HEK293 (cell line): ENCODE results near the gene TNFAIP8L3.

Source experiments
- CTCF ChIA-PET: fragments of 350-600 bp; formaldehyde crosslinking; extraction: SDS; loops from one replicate; lab custom pipeline; 2021; ENCODE audit warnings: antibody characterized with exemption; lab: Yijun Ruan, JAX
- POLR2A ChIA-PET: fragments of 300-600 bp; formaldehyde crosslinking; extraction: SDS; loops from one replicate; lab custom pipeline; 2020; ENCODE audit warnings: antibody characterized with exemption, inconsistent platforms; lab: Yijun Ruan, JAX
- H3K27ac ChIP-seq: fragments of 200-500 bp; sonication (Bioruptor generic); 2 replicates; pipeline ENCODE4 v1.5.1; 2014; ENCODE audit warnings: low read depth, low read length, control low read depth, inconsistent platforms; ENCODE audit errors: extremely low read depth
- H3K36me3 ChIP-seq, 2 experiments: fragments of 200-500 bp in 1 of 2; sonication (Bioruptor generic) in 1 of 2; 1 replicate in 1 of 2; 2 replicates in 1 of 2; pipeline ENCODE4 v1.5.1; 2014 to 2017; ENCODE audit warnings: inconsistent platforms in 2 of 2, low read length in 2 of 2; ENCODE audit not compliant: control insufficient read depth in 2 of 2, insufficient read depth in 1 of 2
- H3K4me1 ChIP-seq: fragments of 200-500 bp; sonication (Bioruptor generic); 2 replicates; pipeline ENCODE4 v1.5.1; 2014; ENCODE audit warnings: mild to moderate bottlenecking, low read length, inconsistent platforms; ENCODE audit not compliant: control insufficient read depth, insufficient read depth
- H3K4me3 ChIP-seq: 2 replicates; pipeline ENCODE4 v1.5.1; 2011; ENCODE audit warnings: low read depth, mild to moderate bottlenecking, control low read depth, low read length, moderate library complexity
- H3K9me3 ChIP-seq: fragments of 200-500 bp; sonication (Bioruptor generic); 2 replicates; pipeline ENCODE4 v1.5.1; 2014; ENCODE audit warnings: low read depth, low read length, inconsistent platforms; ENCODE audit not compliant: control insufficient read depth, insufficient read depth
- BCL11B ChIP-seq: fragments of 450-650 bp; formaldehyde crosslinking; IDR thresholded peaks from 2 replicates; pipeline ENCODE4 v1.5.1; 2016; ENCODE audit warnings: low read depth, missing biosample characterization, missing genetic modification characterization
- HOXC10 ChIP-seq: sonication (generic); formaldehyde crosslinking; IDR thresholded peaks from 2 replicates; pipeline ENCODE4 v1.8.1; 2023; ENCODE audit warnings: mild to moderate bottlenecking, missing genetic modification reagents
- OSR2 ChIP-seq: fragments of 450-650 bp; formaldehyde crosslinking; IDR thresholded peaks from 2 replicates; pipeline ENCODE4 v1.5.1; 2016; ENCODE audit warnings: missing biosample characterization, missing genetic modification characterization
- OVOL3 ChIP-seq: fragments of 450-650 bp; formaldehyde crosslinking; IDR thresholded peaks from 2 replicates; pipeline ENCODE4 v1.5.1; 2016; ENCODE audit warnings: missing biosample characterization, missing genetic modification characterization
- RBAK ChIP-seq: fragments of 450-650 bp; formaldehyde crosslinking; IDR thresholded peaks from 2 replicates; pipeline ENCODE4 v1.5.1; 2016; ENCODE audit warnings: missing biosample characterization, missing genetic modification characterization
- SALL2 ChIP-seq: fragments of 450-650 bp; formaldehyde crosslinking; IDR thresholded peaks from 2 replicates; pipeline ENCODE4 v1.5.0; 2017; ENCODE audit warnings: missing biosample characterization, mild to moderate bottlenecking, missing genetic modification characterization, borderline replicate concordance
- ZBTB49 ChIP-seq: fragments of 450-650 bp; formaldehyde crosslinking; IDR thresholded peaks from 2 replicates; pipeline ENCODE4 v1.5.1; 2016; ENCODE audit warnings: missing biosample characterization, missing genetic modification characterization, low read depth
- ZIC2 ChIP-seq: fragments of 450-650 bp; formaldehyde crosslinking; IDR thresholded peaks from 2 replicates; pipeline ENCODE4 v1.5.1; 2016; ENCODE audit warnings: missing biosample characterization, missing genetic modification characterization
- ZNF114 ChIP-seq: fragments of 450-650 bp; formaldehyde crosslinking; IDR thresholded peaks from 2 replicates; pipeline ENCODE4 v1.5.0; 2017; ENCODE audit warnings: missing biosample characterization, missing genetic modification characterization
- ZNF155 ChIP-seq: fragments of 450-650 bp; formaldehyde crosslinking; IDR thresholded peaks from 2 replicates; pipeline ENCODE4 v1.5.1; 2016; ENCODE audit warnings: missing biosample characterization, missing genetic modification characterization
- ZNF184 ChIP-seq: fragments of 450-650 bp; IDR thresholded peaks from 2 replicates; pipeline ENCODE4 v1.5.1; 2018; ENCODE audit warnings: missing biosample characterization, mild to moderate bottlenecking, missing genetic modification characterization
- ZNF239 ChIP-seq: fragments of 450-650 bp; formaldehyde crosslinking; IDR thresholded peaks from 2 replicates; pipeline ENCODE4 v1.5.1; 2016; ENCODE audit warnings: missing biosample characterization, missing genetic modification characterization
- ZNF274 ChIP-seq, 2 experiments: fragments of 200-500 bp in 1 of 2; fragments of 450-650 bp in 1 of 2; sonication (Bioruptor generic) in 1 of 2; formaldehyde crosslinking in 1 of 2; IDR thresholded peaks; 2 replicates each; pipeline versions ENCODE4 v1.5.1 to v1.6.1; 2014 to 2016; ENCODE audit warnings: borderline replicate concordance in 1 of 2, inconsistent platforms in 1 of 2, low read length in 1 of 2, missing biosample characterization in 1 of 2, missing genetic modification characterization in 1 of 2
- ZNF311 ChIP-seq: fragments of 450-650 bp; formaldehyde crosslinking; IDR thresholded peaks from 2 replicates; pipeline ENCODE4 v1.5.1; 2017; ENCODE audit warnings: missing biosample characterization, missing genetic modification characterization, borderline replicate concordance
- ZNF37A ChIP-seq: fragments of 450-650 bp; IDR thresholded peaks from 2 replicates; pipeline ENCODE4 v1.5.1; 2018; ENCODE audit warnings: missing biosample characterization, missing genetic modification characterization
- ZNF391 ChIP-seq: fragments of 450-650 bp; formaldehyde crosslinking; IDR thresholded peaks from 2 replicates; pipeline ENCODE4 v1.5.1; 2016; ENCODE audit warnings: low read depth, missing biosample characterization, missing genetic modification characterization, borderline replicate concordance
- ZNF530 ChIP-seq: fragments of 450-650 bp; formaldehyde crosslinking; IDR thresholded peaks from 2 replicates; pipeline ENCODE4 v1.5.1; 2016; ENCODE audit warnings: low read depth, missing biosample characterization, missing genetic modification characterization
- ZNF544 ChIP-seq: fragments of 450-650 bp; formaldehyde crosslinking; IDR thresholded peaks from 2 replicates; pipeline ENCODE4 v1.5.0; 2017; ENCODE audit warnings: missing biosample characterization, missing genetic modification characterization
- ZNF548 ChIP-seq: fragments of 450-650 bp; formaldehyde crosslinking; IDR thresholded peaks from 2 replicates; pipeline ENCODE4 v1.5.1; 2016; ENCODE audit warnings: missing biosample characterization, missing genetic modification characterization
- ZNF585B ChIP-seq: fragments of 450-650 bp; formaldehyde crosslinking; IDR thresholded peaks from 2 replicates; pipeline ENCODE4 v1.5.1; 2016; ENCODE audit warnings: missing biosample characterization, missing genetic modification characterization
- ZNF660 ChIP-seq: fragments of 450-650 bp; IDR thresholded peaks from 2 replicates; pipeline ENCODE4 v1.5.1; 2018; ENCODE audit warnings: missing biosample characterization, mild to moderate bottlenecking, missing genetic modification characterization
- ZNF747 ChIP-seq: fragments of 450-650 bp; formaldehyde crosslinking; IDR thresholded peaks from 2 replicates; pipeline ENCODE4 v1.5.1; 2016; ENCODE audit warnings: missing biosample characterization, missing genetic modification characterization
- ZNF785 ChIP-seq: fragments of 450-650 bp; formaldehyde crosslinking; IDR thresholded peaks from 2 replicates; pipeline ENCODE4 v1.5.1; 2016; ENCODE audit warnings: missing biosample characterization, missing genetic modification characterization
- TF ChIP-seq, protein P1 (sequence below): fragments of 450-650 bp; formaldehyde crosslinking; IDR thresholded peaks from 2 replicates; pipeline ENCODE4 v1.5.1; 2016; ENCODE audit warnings: missing biosample characterization, missing genetic modification characterization

The TNFAIP8L3 gene

GRCh38 chr15:51080286-51080685, 14.4 kb downstream of the TNFAIP8L3 start (continued):
- TF ChIP-seq OSR2 (tag by site-specific recombination) = no peak
- TF ChIP-seq ZNF155 (tag by site-specific recombination) = no peak
- TF ChIP-seq, all 188 proteins: peak for 0

DNA sequence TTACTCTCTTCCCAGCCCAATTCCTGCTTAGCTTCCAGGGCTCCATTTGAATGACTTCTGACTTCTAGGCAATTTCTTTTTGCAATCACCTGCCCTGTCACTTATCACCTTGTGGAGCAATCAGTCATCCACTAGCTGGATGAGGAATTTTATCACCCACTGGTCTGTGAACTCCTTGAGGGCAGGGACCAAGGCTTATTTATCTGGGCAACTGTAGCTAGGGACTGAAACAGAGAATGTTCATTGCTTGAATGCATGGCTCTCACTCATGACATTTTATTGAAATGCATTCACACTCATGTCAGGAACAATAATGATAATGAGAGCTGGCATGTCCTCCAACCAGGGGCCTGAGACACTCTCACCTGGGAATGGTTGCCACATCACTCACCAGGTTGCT, 15.5 kb downstream of the TNFAIP8L3 start:
- no peak overlapping the region for H3K4me3 ChIP-seq
- H3K36me3 ChIP-seq = no peaks in the 10 kb centered on the region
- H3K9me3 ChIP-seq = no peaks in the 10 kb centered on the region
- ChIA-PET CTCF (interaction anchor here (0.6 kb wide), 2 partner anchors 29 to 67 kb away, joined by 3 read pairs; no protein-coding TSS in a partner anchor), POLR2A (no interaction called here)
- H3K4me1 ChIP-seq = no peaks in the 10 kb centered on the region
- H3K27ac ChIP-seq = no peak overlapping the region
- TF ChIP-seq ZNF311 (tag by site-specific recombination) (no peak), ZNF548 (tag by site-specific recombination) (no peak), SALL2 (tag by site-specific recombination) (no peak), ZNF239 (tag by site-specific recombination) (no peak), ZNF747 (tag by site-specific recombination) (no peak), HOXC10 (CRISPR knock-in tag) (no peak), ZNF391 (no peak), ZNF585B (tag by site-specific recombination) (no peak), ZNF544 (tag by site-specific recombination) (no peak), RBAK (tag by site-specific recombination) (no peak)

DNA sequence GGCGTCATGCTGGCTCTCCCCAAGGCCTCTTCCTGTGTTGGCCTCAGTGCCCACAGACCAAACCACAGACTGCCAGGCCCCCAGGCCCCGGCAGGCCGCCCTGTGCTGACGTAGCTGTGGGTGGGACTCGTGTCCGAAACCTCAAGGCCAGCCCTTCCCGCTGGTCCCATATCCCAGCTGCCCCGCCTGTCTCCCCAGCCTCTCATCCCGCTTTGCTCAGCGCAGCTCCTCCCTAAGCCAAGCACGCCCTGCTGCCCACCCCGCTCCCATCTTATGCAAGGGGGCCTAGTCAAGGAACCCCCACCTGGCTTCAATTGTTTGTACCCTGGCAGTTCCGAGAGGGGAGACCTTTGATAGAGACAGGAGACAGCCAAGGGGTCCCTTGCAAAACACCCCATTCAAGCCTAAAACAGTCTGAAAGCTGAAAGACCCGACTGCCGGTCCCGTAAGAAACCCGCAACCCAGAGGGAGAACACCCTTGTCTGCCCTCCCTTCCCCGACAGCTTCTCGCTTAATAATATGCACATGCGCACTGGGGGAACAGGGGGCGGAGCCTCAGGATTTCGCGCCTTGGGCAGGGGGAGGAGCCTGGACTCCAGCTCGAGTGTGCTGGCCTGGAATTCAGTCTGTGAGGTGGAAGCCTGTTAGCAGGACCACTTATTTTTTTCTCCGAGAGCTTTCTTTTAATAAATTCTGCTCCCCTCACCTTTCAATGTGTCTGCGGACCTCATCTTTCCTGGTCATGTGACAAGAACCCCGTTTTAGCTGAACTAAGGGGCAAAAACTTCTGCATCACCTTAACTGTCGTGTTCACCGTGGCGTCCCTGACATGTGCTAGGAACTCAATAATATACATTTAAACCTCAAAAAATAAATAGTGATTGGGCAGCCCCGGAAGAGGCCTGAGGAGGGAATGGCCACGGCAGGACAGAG, 17.2 kb downstream of the TNFAIP8L3 start:
- TF ChIP-seq BCL11B (no peak), ZBTB49 (tag by site-specific recombination) (no peak), ZNF530 (tag by site-specific recombination) (no peak), ZNF391 (no peak), ZNF37A (no peak), ZNF585B (tag by site-specific recombination) (no peak), OVOL3 (tag by site-specific recombination) (no peak), ZNF660 (tag by site-specific recombination) (no peak), ZNF114 (tag by site-specific recombination) (no peak), ZNF548 (tag by site-specific recombination) (no peak), ZNF274 (IDR thresholded peaks at IDR 0.05; ENCODE audit: low read length) (no peak), ZNF274 (tag by site-specific recombination; IDR thresholded peaks at IDR 0.05; ENCODE audit: borderline replicate concordance) (no peak), ZNF184 (tag by site-specific recombination) (no peak), ZIC2 (tag by site-specific recombination) (no peak), ZNF785 (no peak)
- TF ChIP-seq, protein P1, sequence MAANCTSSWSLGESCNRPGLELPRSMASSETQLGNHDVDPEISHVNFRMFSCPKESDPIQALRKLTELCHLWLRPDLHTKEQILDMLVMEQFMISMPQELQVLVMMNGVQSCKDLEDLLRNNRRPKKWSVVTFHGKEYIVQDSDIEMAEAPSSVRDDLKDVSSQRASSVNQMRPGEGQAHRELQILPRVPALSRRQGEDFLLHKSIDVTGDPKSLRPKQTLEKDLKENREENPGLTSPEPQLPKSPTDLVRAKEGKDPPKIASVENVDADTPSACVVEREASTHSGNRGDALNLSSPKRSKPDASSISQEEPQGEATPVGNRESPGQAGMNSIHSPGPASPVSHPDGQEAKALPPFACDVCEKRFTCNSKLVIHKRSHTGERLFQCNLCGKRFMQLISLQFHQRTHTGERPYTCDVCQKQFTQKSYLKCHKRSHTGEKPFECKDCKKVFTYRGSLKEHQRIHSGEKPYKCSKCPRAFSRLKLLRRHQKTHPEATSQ (tag by site-specific recombination) = no peak
- no peaks in the 10 kb centered on the region for H3K36me3 ChIP-seq
- H3K4me1 ChIP-seq = no peaks in the 10 kb centered on the region
- CTCF ChIA-PET = interaction anchor here (0.6 kb wide), 1 partner anchor 60 kb away, joined by 3 read pairs; no protein-coding TSS in a partner anchor
- no peak overlapping the region for H3K4me3 ChIP-seq
- POLR2A ChIA-PET = no interaction called here
- no peak overlapping the region for H3K27ac ChIP-seq
- no peaks in the 10 kb centered on the region for H3K9me3 ChIP-seq
